Lung (tissue), 12 donors: ENCODE measurements around the gene SOX6. TPM values are rescaled to one million over a fixed set of nuclear protein-coding genes. Genes with fewer than 3 reads are reported as not detected.

ENCODE experiments used
- ATAC-seq: fragments of 200-7000 bp; cut with Tn5 transposase; one replicate; pipeline ENCODE4 v1.9.1; 2020; ENCODE audit warnings: moderate number of reproducible peaks; ENCODE audit not compliant: insufficient read depth, low FRiP score
- DNase-seq, 3 donors: peaks; one replicate each; pipeline ENCODE4 v3.0.0-alpha.2; 2013 to 2017
- H3K27ac ChIP-seq, 2 donors: one replicate each; pipeline ENCODE4 v1.5.1; 2013; ENCODE audit warnings: mild to moderate bottlenecking in 2 of 2, moderate library complexity in 2 of 2, control low read depth in 1 of 2, inconsistent platforms in 1 of 2, low read depth in 1 of 2, low read length in 1 of 2
- H3K27me3 ChIP-seq, 3 donors: one replicate each; pipeline ENCODE4 v1.5.1; 2013; ENCODE audit warnings: low read length in 2 of 3; ENCODE audit not compliant: control insufficient read depth in 3 of 3, insufficient read depth in 3 of 3
- H3K36me3 ChIP-seq, 4 donors: one replicate each; pipeline ENCODE4 v1.5.1; 2013; ENCODE audit warnings: low read length in 4 of 4, mild to moderate bottlenecking in 1 of 4, moderate library complexity in 1 of 4; ENCODE audit not compliant: control insufficient read depth in 4 of 4, insufficient read depth in 4 of 4
- H3K4me1 ChIP-seq, 5 donors: one replicate each; pipeline ENCODE4 v1.5.1; 2013; ENCODE audit warnings: low read length in 5 of 5, mild to moderate bottlenecking in 2 of 5, moderate library complexity in 1 of 5; ENCODE audit not compliant: control insufficient read depth in 5 of 5, insufficient read depth in 5 of 5
- H3K4me3 ChIP-seq: one replicate; pipeline ENCODE4 v1.5.1; 2013; ENCODE audit warnings: mild to moderate bottlenecking, control low read depth, moderate library complexity
- H3K9ac ChIP-seq, 2 donors: one replicate each; pipeline ENCODE4 v1.5.1; 2013; ENCODE audit warnings: low read length in 2 of 2, control low read depth in 1 of 2; ENCODE audit not compliant: insufficient read depth in 1 of 2
- H3K9me3 ChIP-seq, 4 donors: one replicate each; pipeline ENCODE4 v1.5.1; 2013; ENCODE audit warnings: low read length in 3 of 4, mild to moderate bottlenecking in 1 of 4, moderate library complexity in 1 of 4; ENCODE audit not compliant: control insufficient read depth in 4 of 4, insufficient read depth in 3 of 4
- CTCF ChIP-seq: IDR thresholded peaks from 2 replicates; pipeline ENCODE4 v1.5.1; 2012; ENCODE audit warnings: mild to moderate bottlenecking; ENCODE audit errors: control extremely low read depth, extremely low read depth
- WGBS, 2 donors: extraction: QIAGEN DNeasy Blood & Tissue Kit; methylation state at CpG; one replicate each; pipeline ENCODE4 v1.1.7; 2013; 5-methylcytosine and 5-hydroxymethylcytosine counted together
- polyA plus RNA-seq, 2 donors: library from polyadenylated mRNA; stranded (reverse); fragments of 200-250 nt; gene quantifications; one replicate each; pipeline ENCODE4 v1.2.1, GENCODE V29; 2013
- total RNA-seq, 2 donors: library from RNA; depleted of rRNA in 1 of 2; stranded (reverse); fragments of >200 nt in 1 of 2; gene quantifications; one replicate each; pipeline ENCODE4 v1.2.1, GENCODE V29; 2014 to 2021
- donor health status: control.
- donor health status: control.
- donor health status: Bipolar disorder and iron deficiency.
- donor health status: healthy.
- donor health status: DM: yes; HTN: yes; CAD: no.

SOX6 gene
- total and polyA plus RNA-seq, 4 donors: 0.58 to 31.7 (median 7.4) TPM

GRCh38 chr11:15987046-15987445, 369.3 kb downstream of the SOX6 start:
- Histone ChIP-seq H3K27ac (no peak overlapping the region), H3K36me3 (peaks cover 0 to 15% (median 0%) of the 10 kb centered on the region in 4 donors), H3K9me3 (no peaks in the 10 kb centered on the region), H3K9ac (no peak overlapping the region), H3K4me1 (peaks cover 0 to 41% (median 12%) of the 10 kb centered on the region in 5 donors), H3K27me3 (no peaks in the 10 kb centered on the region), H3K4me3 (no peak overlapping the region)
- TF ChIP-seq CTCF: no peak
- ATAC-seq: no peak
- 60 to 71% methylated on average over 5 of the region's 5 CpGs for WGBS, 2 donors
- peak in 2 of 3 donors; percentile 82 to 84 for DNase-seq

DNA sequence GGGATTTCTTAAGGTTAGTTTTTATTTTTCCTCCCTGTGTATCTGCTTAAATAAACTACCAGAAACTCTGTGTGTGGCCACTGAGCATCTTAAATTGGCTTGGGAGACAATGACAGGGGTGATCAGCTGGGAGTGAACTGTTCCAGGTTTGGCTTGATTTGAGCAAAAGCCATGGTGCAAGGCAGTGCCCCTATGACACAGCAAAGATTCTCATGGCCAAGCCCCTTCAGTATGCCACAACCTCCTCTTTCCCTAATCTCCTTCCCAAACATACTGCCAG, 370.5 kb downstream of the SOX6 start:
- Histone ChIP-seq H3K4me3 (no peak overlapping the region), H3K27ac (no peak overlapping the region), H3K27me3 (no peaks in the 10 kb centered on the region), H3K9me3 (no peaks in the 10 kb centered on the region), H3K9ac (no peak overlapping the region), H3K4me1 (peaks cover 0 to 48% (median 12%) of the 10 kb centered on the region in 5 donors), H3K36me3 (peaks cover 0 to 15% (median 0%) of the 10 kb centered on the region in 4 donors)
- no peak for ATAC-seq
- DNase-seq: no peak
- no peak for TF ChIP-seq CTCF

DNA sequence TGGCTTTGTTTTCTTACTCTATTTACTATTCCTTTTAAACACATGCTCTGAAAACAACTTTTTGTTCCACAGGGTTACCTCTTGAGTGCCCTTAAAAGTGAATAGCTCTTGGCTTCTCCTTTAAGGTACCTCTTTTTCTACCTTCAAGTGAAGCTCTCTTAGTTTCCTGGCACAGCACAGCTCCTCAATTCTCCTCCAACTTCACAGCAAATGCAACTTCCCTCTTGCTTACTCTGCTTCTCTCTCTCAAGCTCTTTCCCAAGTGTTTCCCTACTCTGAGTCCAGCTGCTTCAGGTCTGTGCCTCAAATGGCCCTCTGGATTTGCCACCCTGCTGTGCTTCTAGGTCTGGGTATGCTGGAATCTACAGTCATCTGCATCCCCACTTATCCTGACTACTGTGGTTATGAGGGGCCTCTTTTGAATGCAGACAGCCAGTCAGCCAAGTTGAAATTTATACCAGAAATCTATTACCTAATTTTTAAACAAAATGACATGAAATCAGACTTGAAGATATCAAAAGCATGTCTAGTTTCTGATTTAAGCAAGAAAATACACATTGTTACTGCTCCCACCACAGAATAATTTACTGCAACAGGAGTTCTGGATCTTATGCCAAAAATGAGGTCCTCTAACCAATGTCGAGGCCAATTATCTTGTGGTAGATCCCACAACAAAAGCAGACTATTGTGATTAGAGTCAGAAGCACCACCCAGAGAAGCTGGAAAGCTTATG, 371.1 kb downstream of the SOX6 start:
- WGBS, 2 donors: 42 to 68% methylated on average over 1 of the region's 1 CpG
- Histone ChIP-seq H3K9me3 (no peaks in the 10 kb centered on the region), H3K9ac (no peak overlapping the region), H3K27me3 (no peaks in the 10 kb centered on the region), H3K36me3 (peaks cover 0 to 15% (median 0%) of the 10 kb centered on the region in 4 donors), H3K4me3 (no peak overlapping the region), H3K4me1 (peaks cover 0 to 48% (median 12%) of the 10 kb centered on the region in 5 donors), H3K27ac (no peak overlapping the region)
- no peak for TF ChIP-seq CTCF
- no peak for DNase-seq
- peak; percentile 83 for ATAC-seq

GRCh38 chr11:15981292-15981691, 375.1 kb downstream of the SOX6 start:
- H3K27ac ChIP-seq: no peak overlapping the region
- H3K4me3 ChIP-seq: no peak overlapping the region
- peaks cover 0 to 10% (median 0%) of the 10 kb centered on the region in 4 donors for H3K36me3 ChIP-seq
- ATAC-seq (no peak), DNase-seq (no peak)
- peaks cover 0 to 22% (median 12%) of the 10 kb centered on the region in 5 donors for H3K4me1 ChIP-seq
- H3K27me3 ChIP-seq: no peaks in the 10 kb centered on the region
- TF ChIP-seq CTCF: no peak
- 57 to 76% methylated on average over 1 of the region's 1 CpG for whole genome bisulfite sequencing, 2 donors
- no peaks in the 10 kb centered on the region for H3K9me3 ChIP-seq
- H3K9ac ChIP-seq: no peak overlapping the region
